GM23338 (cell line): ENCODE data around the gene CST3. TPM values are rescaled to one million over a fixed set of nuclear protein-coding genes. Genes with fewer than 3 reads are reported as not detected.

Experiments
- ATAC-seq: fragments of 200-7000 bp; cut with Tn5 transposase; 3 replicates; pipeline ENCODE4 v1.9.1; 2020
- DNase-seq: peaks from one replicate; pipeline ENCODE4 v3.0.0-alpha.2; 2015; ENCODE audit warnings: low spot score
- H2AFZ ChIP-seq: fragments of 200-600 bp; sonication (generic); 2 replicates; pipeline ENCODE4 v1.8.0; 2016; ENCODE audit warnings: antibody characterized with exemption, mild to moderate bottlenecking, moderate library complexity
- H3F3A ChIP-seq: fragments of 200-600 bp; sonication (generic); replicated peaks from 2 replicates; pipeline ENCODE4 v1.8.0; 2017; ENCODE audit warnings: antibody characterized with exemption, mixed run types, low read depth
- H3K27ac ChIP-seq: fragments of 200-600 bp; sonication (generic); 2 replicates; pipeline ENCODE4 v1.6.1; 2016; ENCODE audit warnings: low read depth
- H3K27me3 ChIP-seq: fragments of 200-600 bp; sonication (generic); 2 replicates; pipeline ENCODE4 v1.8.0; 2016; ENCODE audit warnings: mild to moderate bottlenecking, mixed run types, moderate library complexity; ENCODE audit not compliant: insufficient read depth
- H3K36me3 ChIP-seq: fragments of 200-600 bp; sonication (generic); 2 replicates; pipeline ENCODE4 v1.8.0; 2016; ENCODE audit warnings: mild to moderate bottlenecking; ENCODE audit not compliant: insufficient read depth
- H3K4me1 ChIP-seq: fragments of 200-600 bp; sonication (generic); 2 replicates; pipeline ENCODE4 v1.8.0; 2016; ENCODE audit warnings: mild to moderate bottlenecking, moderate library complexity; ENCODE audit not compliant: insufficient read depth
- H3K4me2 ChIP-seq: fragments of 200-600 bp; sonication (generic); 2 replicates; pipeline ENCODE4 v1.7.1; 2017; ENCODE audit warnings: mixed run types
- H3K4me3 ChIP-seq: fragments of 200-600 bp; sonication (generic); 2 replicates; pipeline ENCODE4 v1.6.1; 2016; ENCODE audit warnings: mixed run types
- H3K79me2 ChIP-seq: fragments of 200-600 bp; sonication (generic); replicated peaks from 2 replicates; pipeline ENCODE4 v1.8.0; 2017; ENCODE audit warnings: mild to moderate bottlenecking; ENCODE audit not compliant: insufficient read depth
- H3K9me2 ChIP-seq: fragments of 200-600 bp; sonication (generic); 2 replicates; pipeline ENCODE4 v1.8.0; 2017; ENCODE audit not compliant: insufficient read depth
- H4K20me1 ChIP-seq: fragments of 200-600 bp; sonication (generic); replicated peaks from 2 replicates; pipeline ENCODE4 v1.8.0; 2017; ENCODE audit warnings: mild to moderate bottlenecking; ENCODE audit not compliant: insufficient read depth
- H3K27ac Mint-ChIP-seq: 2 replicates; pipeline ENCODE4 v1.8.0; 2020; ENCODE audit warnings: inconsistent platforms, mild to moderate bottlenecking, moderate library complexity, mixed read lengths
- H3K27me3 Mint-ChIP-seq: 3 replicates; pipeline ENCODE4 v1.8.0; 2022; ENCODE audit warnings: low read depth, mild to moderate bottlenecking, moderate library complexity, mixed read lengths, inconsistent platforms; ENCODE audit not compliant: insufficient read depth, poor library complexity
- H3K36me3 Mint-ChIP-seq: 3 replicates; pipeline ENCODE4 v1.8.0; 2021; ENCODE audit warnings: low read depth, mild to moderate bottlenecking, inconsistent platforms, moderate library complexity, mixed read lengths
- H3K4me1 Mint-ChIP-seq: 3 replicates; pipeline ENCODE4 v1.8.0; 2020; ENCODE audit warnings: mild to moderate bottlenecking, inconsistent platforms, mixed read lengths
- H3K4me3 Mint-ChIP-seq: 3 replicates; pipeline ENCODE4 v1.8.0; 2021; ENCODE audit warnings: moderate library complexity, mild to moderate bottlenecking, inconsistent platforms, mixed read lengths
- H3K9me3 Mint-ChIP-seq: 3 replicates; pipeline ENCODE4 v1.8.0; 2020; ENCODE audit warnings: moderate library complexity, mild to moderate bottlenecking, inconsistent platforms, mixed read lengths
- EZH2 ChIP-seq: fragments of 200-600 bp; sonication (generic); IDR thresholded peaks from one replicate; pipeline ENCODE4 v1.8.0; 2017; ENCODE audit warnings: antibody characterized with exemption, mild to moderate bottlenecking, low read depth; ENCODE audit not compliant: unreplicated experiment
- EZH2phosphoT487 ChIP-seq: fragments of 200-600 bp; sonication (generic); IDR thresholded peaks from one replicate; pipeline ENCODE4 v1.8.1; 2018; ENCODE audit warnings: antibody characterized with exemption; ENCODE audit not compliant: unreplicated experiment
- JUNB ChIP-seq: IDR thresholded peaks from one replicate; pipeline ENCODE4 v1.6.1; 2016; ENCODE audit warnings: antibody characterized with exemption; ENCODE audit not compliant: unreplicated experiment
- NANOG ChIP-seq: IDR thresholded peaks from 2 replicates; pipeline ENCODE4 v1.6.1; 2016; ENCODE audit warnings: antibody characterized with exemption, borderline replicate concordance
- POLR2AphosphoS5 ChIP-seq: IDR thresholded peaks from 2 replicates; pipeline ENCODE4 v1.6.1; 2016; ENCODE audit warnings: antibody characterized with exemption, low read depth
- polyA plus RNA-seq: library from polyadenylated mRNA; unstranded; fragments of >200 nt; fragmentation: Nextera tagmentation; extraction: Ambion mirVana; gene quantifications from 2 replicates; pipeline ENCODE4 v1.2.1, GENCODE V29; 2016
- total RNA-seq: library from RNA; depleted of rRNA; stranded (reverse); fragments of >200 nt; shearing (Covaris generic); gene quantifications from 2 replicates; pipeline ENCODE4 v1.2.3, GENCODE V29; 2014
- TF ChIP-seq, protein P1 (sequence below), 2 experiments: fragments of 200-600 bp in 1 of 2; sonication (generic) in 1 of 2; conservative IDR thresholded peaks; 2 replicates each; pipeline versions ENCODE4 v1.5.1 to v1.6.1; 2016 to 2017; ENCODE audit warnings: antibody characterized with exemption in 2 of 2, low read depth in 2 of 2, mild to moderate bottlenecking in 2 of 2, moderate library complexity in 1 of 2
- TF ChIP-seq, protein P2 (sequence below): IDR thresholded peaks from one replicate; pipeline ENCODE4 v1.6.1; 2018; ENCODE audit warnings: antibody characterized with exemption; ENCODE audit not compliant: unreplicated experiment
- TF ChIP-seq, protein P3 (sequence below): IDR thresholded peaks from 2 replicates; pipeline ENCODE4 v1.6.1; 2016; ENCODE audit warnings: antibody characterized with exemption
- TF ChIP-seq, protein P4 (sequence below): fragments of 250-450 bp; sonication (Bioruptor Pico); IDR thresholded peaks from 2 replicates; pipeline ENCODE4 v1.5.0; 2020; ENCODE audit warnings: mild to moderate bottlenecking, moderate library complexity

CST3 gene
- total and polyA plus RNA-seq, 2 experiments from 2014 or later, result 51.8 to 71.5 TPM

DNA sequence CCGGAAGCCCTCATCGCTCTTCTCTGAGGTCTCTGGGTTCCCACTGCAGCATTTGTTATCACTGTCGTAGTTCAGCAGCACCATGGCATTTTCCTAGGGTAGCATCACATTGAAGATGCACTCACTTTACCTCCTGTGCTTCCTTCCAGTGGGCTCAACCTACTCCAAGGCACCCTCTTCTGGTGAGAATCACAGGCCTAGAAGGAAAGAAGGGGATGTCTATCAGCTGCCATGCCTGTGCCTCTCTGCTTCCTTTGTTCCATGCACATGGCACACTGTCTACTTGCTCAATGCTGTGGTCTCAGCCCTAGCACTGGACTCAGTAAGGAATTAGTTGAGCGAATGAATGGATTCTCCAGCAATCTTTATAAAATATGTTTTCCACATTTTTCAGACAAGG is 28.4 kb upstream of the CST3 start:
- Mint-ChIP-seq H3K27ac (no peak overlapping the region), H3K27me3 (peaks cover 9% of the 10 kb centered on the region), H3K9me3 (no peaks in the 10 kb centered on the region), H3K4me3 (no peak overlapping the region), H3K36me3 (no peaks in the 10 kb centered on the region), H3K4me1 (no peaks in the 10 kb centered on the region)
- DNase-seq, result peak; percentile 23
- Histone ChIP-seq H3K9me2 (0 out of 2 replicates have a peak, but pooled peaks cover 3% of the 10 kb centered on the region), H2AFZ (no peak overlapping the region), H3K4me2 (no peak overlapping the region), H3K27me3 (no peaks in the 10 kb centered on the region), H3K79me2 (no peaks in the 10 kb centered on the region), H3K27ac (no peak overlapping the region), H3K4me1 (no peaks in the 10 kb centered on the region), H4K20me1 (no peaks in the 10 kb centered on the region), H3K4me3 (no peak overlapping the region), H3K36me3 (no peaks in the 10 kb centered on the region), H3F3A (no peaks in the 10 kb centered on the region)
- TF ChIP-seq EZH2, result no peak
- TF ChIP-seq, protein P1, sequence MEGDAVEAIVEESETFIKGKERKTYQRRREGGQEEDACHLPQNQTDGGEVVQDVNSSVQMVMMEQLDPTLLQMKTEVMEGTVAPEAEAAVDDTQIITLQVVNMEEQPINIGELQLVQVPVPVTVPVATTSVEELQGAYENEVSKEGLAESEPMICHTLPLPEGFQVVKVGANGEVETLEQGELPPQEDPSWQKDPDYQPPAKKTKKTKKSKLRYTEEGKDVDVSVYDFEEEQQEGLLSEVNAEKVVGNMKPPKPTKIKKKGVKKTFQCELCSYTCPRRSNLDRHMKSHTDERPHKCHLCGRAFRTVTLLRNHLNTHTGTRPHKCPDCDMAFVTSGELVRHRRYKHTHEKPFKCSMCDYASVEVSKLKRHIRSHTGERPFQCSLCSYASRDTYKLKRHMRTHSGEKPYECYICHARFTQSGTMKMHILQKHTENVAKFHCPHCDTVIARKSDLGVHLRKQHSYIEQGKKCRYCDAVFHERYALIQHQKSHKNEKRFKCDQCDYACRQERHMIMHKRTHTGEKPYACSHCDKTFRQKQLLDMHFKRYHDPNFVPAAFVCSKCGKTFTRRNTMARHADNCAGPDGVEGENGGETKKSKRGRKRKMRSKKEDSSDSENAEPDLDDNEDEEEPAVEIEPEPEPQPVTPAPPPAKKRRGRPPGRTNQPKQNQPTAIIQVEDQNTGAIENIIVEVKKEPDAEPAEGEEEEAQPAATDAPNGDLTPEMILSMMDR (conservative IDR thresholded peaks at IDR 0.05; ENCODE audit: low read depth in 2 of 2), result peak in 1 of 2 experiments; percentile 66; a peak in 3 of 4 replicates
- ATAC-seq, result peak; percentile 60

DNA sequence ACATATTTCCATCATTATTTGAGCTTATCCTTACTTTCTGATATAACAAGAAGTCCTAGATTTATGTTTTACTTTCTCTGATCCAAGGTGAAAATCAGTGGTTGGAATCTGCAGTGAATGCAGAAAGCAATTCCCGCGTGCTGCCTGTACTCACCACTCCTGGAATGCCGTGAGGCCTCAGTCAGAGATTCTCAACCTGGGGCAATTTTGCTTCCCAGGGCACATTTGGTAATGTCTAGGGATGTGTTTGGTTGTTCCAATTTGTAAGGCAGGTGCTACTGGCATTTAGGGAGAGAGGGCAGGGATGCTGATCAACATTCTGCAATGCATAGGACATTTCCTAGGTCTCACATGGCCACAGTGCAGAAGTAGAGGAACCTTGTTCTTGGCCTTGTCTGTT is 27.2 kb upstream of the CST3 start:
- Histone ChIP-seq H3K27ac (no peak overlapping the region), H3K27me3 (no peaks in the 10 kb centered on the region), H2AFZ (no peak overlapping the region), H3K79me2 (no peaks in the 10 kb centered on the region), H4K20me1 (no peaks in the 10 kb centered on the region), H3K4me2 (no peak overlapping the region), H3K4me1 (no peaks in the 10 kb centered on the region), H3K9me2 (0 out of 2 replicates have a peak, but pooled peaks cover 3% of the 10 kb centered on the region), H3F3A (no peaks in the 10 kb centered on the region), H3K4me3 (no peak overlapping the region), H3K36me3 (no peaks in the 10 kb centered on the region)
- DNase-seq (no peak), ATAC-seq (no peak)
- no peaks in the 10 kb centered on the region for H3K36me3 Mint-ChIP-seq
- H3K9me3 Mint-ChIP-seq, result no peaks in the 10 kb centered on the region
- H3K4me3 Mint-ChIP-seq, result no peak overlapping the region
- no peak overlapping the region for H3K27ac Mint-ChIP-seq
- peaks cover 9% of the 10 kb centered on the region for H3K27me3 Mint-ChIP-seq
- no peaks in the 10 kb centered on the region for H3K4me1 Mint-ChIP-seq
- TF ChIP-seq POLR2AphosphoS5 (no peak), EZH2phosphoT487 (no peak), NANOG (no peak), JUNB (no peak)
- TF ChIP-seq, protein P2, sequence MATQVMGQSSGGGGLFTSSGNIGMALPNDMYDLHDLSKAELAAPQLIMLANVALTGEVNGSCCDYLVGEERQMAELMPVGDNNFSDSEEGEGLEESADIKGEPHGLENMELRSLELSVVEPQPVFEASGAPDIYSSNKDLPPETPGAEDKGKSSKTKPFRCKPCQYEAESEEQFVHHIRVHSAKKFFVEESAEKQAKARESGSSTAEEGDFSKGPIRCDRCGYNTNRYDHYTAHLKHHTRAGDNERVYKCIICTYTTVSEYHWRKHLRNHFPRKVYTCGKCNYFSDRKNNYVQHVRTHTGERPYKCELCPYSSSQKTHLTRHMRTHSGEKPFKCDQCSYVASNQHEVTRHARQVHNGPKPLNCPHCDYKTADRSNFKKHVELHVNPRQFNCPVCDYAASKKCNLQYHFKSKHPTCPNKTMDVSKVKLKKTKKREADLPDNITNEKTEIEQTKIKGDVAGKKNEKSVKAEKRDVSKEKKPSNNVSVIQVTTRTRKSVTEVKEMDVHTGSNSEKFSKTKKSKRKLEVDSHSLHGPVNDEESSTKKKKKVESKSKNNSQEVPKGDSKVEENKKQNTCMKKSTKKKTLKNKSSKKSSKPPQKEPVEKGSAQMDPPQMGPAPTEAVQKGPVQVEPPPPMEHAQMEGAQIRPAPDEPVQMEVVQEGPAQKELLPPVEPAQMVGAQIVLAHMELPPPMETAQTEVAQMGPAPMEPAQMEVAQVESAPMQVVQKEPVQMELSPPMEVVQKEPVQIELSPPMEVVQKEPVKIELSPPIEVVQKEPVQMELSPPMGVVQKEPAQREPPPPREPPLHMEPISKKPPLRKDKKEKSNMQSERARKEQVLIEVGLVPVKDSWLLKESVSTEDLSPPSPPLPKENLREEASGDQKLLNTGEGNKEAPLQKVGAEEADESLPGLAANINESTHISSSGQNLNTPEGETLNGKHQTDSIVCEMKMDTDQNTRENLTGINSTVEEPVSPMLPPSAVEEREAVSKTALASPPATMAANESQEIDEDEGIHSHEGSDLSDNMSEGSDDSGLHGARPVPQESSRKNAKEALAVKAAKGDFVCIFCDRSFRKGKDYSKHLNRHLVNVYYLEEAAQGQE, result no peak
- TF ChIP-seq, protein P3, sequence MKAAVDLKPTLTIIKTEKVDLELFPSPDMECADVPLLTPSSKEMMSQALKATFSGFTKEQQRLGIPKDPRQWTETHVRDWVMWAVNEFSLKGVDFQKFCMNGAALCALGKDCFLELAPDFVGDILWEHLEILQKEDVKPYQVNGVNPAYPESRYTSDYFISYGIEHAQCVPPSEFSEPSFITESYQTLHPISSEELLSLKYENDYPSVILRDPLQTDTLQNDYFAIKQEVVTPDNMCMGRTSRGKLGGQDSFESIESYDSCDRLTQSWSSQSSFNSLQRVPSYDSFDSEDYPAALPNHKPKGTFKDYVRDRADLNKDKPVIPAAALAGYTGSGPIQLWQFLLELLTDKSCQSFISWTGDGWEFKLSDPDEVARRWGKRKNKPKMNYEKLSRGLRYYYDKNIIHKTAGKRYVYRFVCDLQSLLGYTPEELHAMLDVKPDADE, result no peak
- TF ChIP-seq, protein P4, sequence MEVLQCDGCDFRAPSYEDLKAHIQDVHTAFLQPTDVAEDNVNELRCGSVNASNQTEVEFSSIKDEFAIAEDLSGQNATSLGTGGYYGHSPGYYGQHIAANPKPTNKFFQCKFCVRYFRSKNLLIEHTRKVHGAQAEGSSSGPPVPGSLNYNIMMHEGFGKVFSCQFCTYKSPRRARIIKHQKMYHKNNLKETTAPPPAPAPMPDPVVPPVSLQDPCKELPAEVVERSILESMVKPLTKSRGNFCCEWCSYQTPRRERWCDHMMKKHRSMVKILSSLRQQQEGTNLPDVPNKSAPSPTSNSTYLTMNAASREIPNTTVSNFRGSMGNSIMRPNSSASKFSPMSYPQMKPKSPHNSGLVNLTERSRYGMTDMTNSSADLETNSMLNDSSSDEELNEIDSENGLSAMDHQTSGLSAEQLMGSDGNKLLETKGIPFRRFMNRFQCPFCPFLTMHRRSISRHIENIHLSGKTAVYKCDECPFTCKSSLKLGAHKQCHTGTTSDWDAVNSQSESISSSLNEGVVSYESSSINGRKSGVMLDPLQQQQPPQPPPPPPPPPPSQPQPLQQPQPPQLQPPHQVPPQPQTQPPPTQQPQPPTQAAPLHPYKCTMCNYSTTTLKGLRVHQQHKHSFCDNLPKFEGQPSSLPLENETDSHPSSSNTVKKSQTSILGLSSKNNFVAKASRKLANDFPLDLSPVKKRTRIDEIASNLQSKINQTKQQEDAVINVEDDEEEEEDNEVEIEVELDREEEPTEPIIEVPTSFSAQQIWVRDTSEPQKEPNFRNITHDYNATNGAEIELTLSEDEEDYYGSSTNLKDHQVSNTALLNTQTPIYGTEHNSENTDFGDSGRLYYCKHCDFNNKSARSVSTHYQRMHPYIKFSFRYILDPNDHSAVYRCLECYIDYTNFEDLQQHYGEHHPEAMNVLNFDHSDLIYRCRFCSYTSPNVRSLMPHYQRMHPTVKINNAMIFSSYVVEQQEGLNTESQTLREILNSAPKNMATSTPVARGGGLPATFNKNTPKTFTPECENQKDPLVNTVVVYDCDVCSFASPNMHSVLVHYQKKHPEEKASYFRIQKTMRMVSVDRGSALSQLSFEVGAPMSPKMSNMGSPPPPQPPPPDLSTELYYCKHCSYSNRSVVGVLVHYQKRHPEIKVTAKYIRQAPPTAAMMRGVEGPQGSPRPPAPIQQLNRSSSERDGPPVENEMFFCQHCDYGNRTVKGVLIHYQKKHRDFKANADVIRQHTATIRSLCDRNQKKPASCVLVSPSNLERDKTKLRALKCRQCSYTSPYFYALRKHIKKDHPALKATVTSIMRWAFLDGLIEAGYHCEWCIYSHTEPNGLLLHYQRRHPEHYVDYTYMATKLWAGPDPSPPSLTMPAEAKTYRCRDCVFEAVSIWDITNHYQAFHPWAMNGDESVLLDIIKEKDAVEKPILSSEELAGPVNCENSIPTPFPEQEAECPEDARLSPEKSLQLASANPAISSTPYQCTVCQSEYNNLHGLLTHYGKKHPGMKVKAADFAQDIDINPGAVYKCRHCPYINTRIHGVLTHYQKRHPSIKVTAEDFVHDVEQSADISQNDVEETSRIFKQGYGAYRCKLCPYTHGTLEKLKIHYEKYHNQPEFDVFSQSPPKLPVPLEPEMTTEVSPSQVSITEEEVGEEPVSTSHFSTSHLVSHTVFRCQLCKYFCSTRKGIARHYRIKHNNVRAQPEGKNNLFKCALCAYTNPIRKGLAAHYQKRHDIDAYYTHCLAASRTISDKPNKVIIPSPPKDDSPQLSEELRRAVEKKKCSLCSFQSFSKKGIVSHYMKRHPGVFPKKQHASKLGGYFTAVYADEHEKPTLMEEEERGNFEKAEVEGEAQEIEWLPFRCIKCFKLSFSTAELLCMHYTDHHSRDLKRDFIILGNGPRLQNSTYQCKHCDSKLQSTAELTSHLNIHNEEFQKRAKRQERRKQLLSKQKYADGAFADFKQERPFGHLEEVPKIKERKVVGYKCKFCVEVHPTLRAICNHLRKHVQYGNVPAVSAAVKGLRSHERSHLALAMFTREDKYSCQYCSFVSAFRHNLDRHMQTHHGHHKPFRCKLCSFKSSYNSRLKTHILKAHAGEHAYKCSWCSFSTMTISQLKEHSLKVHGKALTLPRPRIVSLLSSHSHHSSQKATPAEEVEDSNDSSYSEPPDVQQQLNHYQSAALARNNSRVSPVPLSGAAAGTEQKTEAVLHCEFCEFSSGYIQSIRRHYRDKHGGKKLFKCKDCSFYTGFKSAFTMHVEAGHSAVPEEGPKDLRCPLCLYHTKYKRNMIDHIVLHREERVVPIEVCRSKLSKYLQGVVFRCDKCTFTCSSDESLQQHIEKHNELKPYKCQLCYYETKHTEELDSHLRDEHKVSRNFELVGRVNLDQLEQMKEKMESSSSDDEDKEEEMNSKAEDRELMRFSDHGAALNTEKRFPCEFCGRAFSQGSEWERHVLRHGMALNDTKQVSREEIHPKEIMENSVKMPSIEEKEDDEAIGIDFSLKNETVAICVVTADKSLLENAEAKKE (CRISPR knock-in tag), result no peak
